Vagina (tissue), 2 donors: ENCODE results near the gene MLN.

ENCODE experiments used
- POLR2A ChIP-seq, 2 donors: fragments of 450-650 bp; IDR thresholded peaks; one replicate each; pipeline ENCODE4 v1.6.1; 2017; ENCODE audit warnings: antibody characterized with exemption in 2 of 2, mild to moderate bottlenecking in 2 of 2, moderate library complexity in 2 of 2
- POLR2AphosphoS5 ChIP-seq, 2 donors: sonication (generic); formaldehyde crosslinking; IDR thresholded peaks; one replicate each; pipeline ENCODE4 v1.9.0; 2017; ENCODE audit warnings: antibody characterized with exemption in 2 of 2, mild to moderate bottlenecking in 2 of 2, low read depth in 1 of 2; ENCODE audit not compliant: insufficient read depth in 1 of 2
- TF ChIP-seq, protein P1 (sequence below), 3 experiments: fragments of 450-650 bp in 2 of 3; fragments of 200-600 bp in 1 of 3; sonication (generic) in 1 of 3; IDR thresholded peaks; one replicate each; pipeline ENCODE4 v1.5.1; 2017 to 2019; ENCODE audit warnings: antibody characterized with exemption in 3 of 3, mild to moderate bottlenecking in 2 of 3, moderate library complexity in 2 of 3

- no peak for TF ChIP-seq POLR2AphosphoS5 (IDR thresholded peaks at IDR 0.05; ENCODE audit: insufficient read depth in 1 of 2, low read depth in 1 of 2)
- no peak for TF ChIP-seq POLR2A (IDR thresholded peaks at IDR 0.05)
- TF ChIP-seq, protein P1, sequence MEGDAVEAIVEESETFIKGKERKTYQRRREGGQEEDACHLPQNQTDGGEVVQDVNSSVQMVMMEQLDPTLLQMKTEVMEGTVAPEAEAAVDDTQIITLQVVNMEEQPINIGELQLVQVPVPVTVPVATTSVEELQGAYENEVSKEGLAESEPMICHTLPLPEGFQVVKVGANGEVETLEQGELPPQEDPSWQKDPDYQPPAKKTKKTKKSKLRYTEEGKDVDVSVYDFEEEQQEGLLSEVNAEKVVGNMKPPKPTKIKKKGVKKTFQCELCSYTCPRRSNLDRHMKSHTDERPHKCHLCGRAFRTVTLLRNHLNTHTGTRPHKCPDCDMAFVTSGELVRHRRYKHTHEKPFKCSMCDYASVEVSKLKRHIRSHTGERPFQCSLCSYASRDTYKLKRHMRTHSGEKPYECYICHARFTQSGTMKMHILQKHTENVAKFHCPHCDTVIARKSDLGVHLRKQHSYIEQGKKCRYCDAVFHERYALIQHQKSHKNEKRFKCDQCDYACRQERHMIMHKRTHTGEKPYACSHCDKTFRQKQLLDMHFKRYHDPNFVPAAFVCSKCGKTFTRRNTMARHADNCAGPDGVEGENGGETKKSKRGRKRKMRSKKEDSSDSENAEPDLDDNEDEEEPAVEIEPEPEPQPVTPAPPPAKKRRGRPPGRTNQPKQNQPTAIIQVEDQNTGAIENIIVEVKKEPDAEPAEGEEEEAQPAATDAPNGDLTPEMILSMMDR (IDR thresholded peaks at IDR 0.05): no peak
Measured at GRCh38 chr6:33755070-33755869, 48.5 kb downstream of the MLN start.
